GM21423 (cell line): Measurements from ENCODE around the gene MICA.
"Not testable (repeated sequence)": the region's sequence is repeated elsewhere in the genome, so short reads cannot be mapped to it uniquely, and the experiment has no call there.

Experiments used
- ATAC-seq: cut with Tn5 transposase; IDR thresholded peaks from one replicate; pipeline ENCODE4 v1.9.1; 2021; ENCODE audit warnings: mild to moderate bottlenecking, moderate library complexity; ENCODE audit not compliant: unreplicated experiment

The MICA gene

DNA sequence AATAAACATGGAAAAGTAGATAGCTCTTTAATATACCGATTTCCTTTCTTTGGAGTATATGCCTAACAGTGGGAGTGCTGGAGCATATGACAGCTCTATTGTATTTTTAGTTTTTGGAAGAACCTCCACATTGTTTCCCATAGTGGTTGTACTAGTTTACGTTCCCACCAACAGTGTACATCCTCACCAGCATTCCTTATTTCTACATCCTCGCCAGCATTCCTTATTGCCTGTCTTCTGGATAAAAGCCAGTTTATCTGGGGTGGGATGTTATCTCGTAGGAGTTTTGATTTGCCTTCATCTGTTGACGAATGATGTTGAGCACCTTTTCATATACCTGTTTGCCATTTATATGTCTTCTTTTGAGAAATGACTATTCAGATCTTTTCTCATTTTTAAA, 2.6 kb downstream of the MICA start:
- ATAC-seq, result no peak

GRCh38 chr6:31407699-31408098, 4.3 kb downstream of the MICA start:
- ATAC-seq, result no peak

GRCh38 chr6:31412506-31412905, 9.1 kb downstream of the MICA start:
- no peak for ATAC-seq

DNA sequence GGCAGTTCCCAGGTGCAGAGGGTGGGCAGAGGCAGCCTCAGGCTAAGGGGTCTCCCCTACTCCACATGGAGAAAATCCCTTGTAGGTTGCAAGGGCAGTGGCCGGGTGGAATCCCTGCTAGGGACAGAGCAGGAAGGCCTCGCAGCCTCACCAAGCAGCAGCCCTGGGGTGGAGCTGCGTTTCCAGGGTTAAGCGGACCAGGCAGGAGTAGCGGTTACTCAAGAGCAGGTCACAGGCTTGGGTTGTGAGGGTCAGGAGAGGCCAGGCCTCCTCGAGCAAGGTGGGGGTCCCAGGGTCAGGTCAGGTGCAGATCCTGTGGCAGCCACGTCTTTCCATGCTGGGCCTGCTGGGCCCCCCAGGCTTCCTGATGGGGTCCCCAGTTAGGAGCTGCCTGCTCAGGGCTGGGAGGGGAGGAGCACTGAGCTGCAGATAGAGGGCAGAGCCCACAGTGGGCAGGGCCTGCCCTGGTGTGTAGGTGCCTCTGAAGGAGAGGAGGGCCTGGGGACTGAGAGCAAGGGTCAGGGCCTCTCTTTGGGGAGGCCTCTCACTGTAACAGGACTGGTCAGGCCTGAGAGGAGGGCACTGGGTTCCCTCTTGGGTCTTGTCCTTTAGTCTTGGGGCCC, 10.9 kb downstream of the MICA start:
- ATAC-seq, result not testable (repeated sequence)

DNA sequence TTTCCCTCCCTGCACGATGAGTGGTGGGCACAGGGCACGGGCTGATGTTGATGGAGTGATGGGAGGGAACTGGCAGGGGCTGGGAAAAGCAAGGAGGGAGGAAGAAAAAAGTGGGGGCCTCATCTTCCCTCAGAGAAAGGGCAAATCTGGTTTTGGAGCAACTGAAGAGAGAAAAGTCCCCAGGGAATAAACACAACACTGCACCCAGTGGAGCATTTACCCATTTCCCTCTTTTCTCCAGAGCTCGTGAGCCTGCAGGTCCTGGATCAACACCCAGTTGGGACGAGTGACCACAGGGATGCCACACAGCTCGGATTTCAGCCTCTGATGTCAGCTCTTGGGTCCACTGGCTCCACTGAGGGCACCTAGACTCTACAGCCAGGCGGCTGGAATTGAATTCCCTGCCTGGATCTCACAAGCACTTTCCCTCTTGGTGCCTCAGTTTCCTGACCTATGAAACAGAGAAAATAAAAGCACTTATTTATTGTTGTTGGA, 11.4 kb downstream of the MICA start:
- no peak for ATAC-seq

DNA sequence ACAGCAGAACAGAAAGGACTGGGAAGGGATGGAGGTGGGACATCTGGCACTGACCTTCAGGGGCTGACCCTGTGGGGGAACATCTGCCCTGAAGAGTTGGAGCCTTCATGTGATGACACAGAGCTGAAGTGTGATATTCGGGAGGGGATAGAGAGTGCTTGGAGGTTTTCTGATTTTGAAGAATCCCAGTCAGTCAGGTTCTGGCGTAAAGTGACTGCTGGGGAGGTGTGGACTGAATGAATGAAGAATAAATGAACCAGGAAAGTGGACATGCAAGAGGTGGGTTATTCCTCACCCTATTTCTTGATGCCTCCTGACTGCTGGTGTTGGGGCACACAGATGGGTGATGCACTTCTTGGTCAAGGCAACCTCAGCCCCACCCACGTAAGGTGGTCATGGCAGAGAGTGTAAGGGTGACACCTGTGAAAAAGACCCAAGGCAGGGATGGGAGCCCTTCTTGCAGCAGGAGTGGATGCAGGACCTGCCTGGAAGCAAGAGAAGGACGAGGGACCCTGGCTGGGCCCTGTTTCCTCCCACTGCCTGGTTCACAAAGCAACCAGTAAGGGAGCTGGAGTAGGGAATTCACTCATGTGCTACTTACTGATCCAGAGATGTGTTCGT, 13.1 kb downstream of the MICA start:
- no peak for ATAC-seq

DNA sequence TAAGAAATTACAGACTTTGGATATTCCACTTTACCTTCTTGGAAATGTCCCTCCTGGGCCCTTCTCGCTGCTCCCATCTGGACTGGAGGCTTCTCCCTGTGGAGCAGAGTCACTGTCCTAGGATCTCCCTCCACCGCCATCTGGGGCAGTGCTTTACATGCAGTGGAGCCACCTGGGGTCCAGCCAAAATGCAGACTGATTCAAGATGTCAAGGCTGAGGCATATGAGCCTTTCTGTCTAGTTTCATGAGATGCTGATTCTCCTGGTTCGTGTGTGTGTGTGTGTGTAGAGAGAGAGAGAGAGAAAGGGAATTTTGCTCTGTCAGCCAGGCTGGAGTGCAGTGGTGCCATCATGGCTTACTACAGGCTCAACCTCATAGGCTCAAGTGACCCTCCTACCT, 14.9 kb downstream of the MICA start:
- ATAC-seq, result no peak

DNA sequence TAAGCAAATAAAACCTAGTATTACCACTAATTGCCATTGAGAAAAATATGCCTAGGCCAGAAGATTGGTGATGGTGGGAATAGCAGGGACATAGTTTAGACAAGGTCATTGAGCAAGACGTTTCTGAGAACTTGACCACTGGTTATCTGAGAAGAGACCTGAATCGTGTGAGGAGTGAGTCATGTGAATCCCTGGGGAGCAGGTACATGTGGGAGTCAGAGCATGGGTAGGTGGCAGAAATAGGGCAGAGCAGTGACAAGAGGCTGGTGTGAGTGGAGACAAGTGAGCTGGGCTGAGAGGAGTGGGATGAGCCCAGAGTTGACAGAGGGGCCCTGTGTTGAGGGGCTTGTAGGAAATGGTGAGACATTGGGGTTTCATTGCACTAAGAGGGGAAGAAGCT, 16.4 kb downstream of the MICA start:
- ATAC-seq, result no peak

- ATAC-seq, result no peak
These were observed 17.2 kb downstream of the MICA start for GRCh38 chr6:31420546-31420945.

DNA sequence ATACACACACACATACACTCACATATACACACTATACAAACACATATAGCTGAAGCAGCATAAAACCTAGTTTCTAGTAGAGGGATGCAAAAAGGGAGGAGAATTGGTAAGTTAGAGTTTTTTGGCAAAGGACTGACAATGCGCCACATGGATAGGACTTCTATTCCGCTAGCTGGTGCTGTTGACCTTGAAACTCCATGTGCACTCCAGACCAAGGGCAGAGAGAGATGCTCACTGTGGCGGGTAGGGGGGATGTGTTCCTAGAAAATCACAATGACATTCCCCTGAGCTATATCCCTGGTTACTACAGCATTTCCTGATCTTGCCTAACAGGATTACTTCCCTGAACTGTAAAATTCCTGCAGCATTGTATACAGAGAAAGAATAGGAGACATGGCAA, 19.2 kb downstream of the MICA start:
- no peak for ATAC-seq

- ATAC-seq, result no peak
These were observed 20.2 kb downstream of the MICA start for GRCh38 chr6:31423550-31423949.

DNA sequence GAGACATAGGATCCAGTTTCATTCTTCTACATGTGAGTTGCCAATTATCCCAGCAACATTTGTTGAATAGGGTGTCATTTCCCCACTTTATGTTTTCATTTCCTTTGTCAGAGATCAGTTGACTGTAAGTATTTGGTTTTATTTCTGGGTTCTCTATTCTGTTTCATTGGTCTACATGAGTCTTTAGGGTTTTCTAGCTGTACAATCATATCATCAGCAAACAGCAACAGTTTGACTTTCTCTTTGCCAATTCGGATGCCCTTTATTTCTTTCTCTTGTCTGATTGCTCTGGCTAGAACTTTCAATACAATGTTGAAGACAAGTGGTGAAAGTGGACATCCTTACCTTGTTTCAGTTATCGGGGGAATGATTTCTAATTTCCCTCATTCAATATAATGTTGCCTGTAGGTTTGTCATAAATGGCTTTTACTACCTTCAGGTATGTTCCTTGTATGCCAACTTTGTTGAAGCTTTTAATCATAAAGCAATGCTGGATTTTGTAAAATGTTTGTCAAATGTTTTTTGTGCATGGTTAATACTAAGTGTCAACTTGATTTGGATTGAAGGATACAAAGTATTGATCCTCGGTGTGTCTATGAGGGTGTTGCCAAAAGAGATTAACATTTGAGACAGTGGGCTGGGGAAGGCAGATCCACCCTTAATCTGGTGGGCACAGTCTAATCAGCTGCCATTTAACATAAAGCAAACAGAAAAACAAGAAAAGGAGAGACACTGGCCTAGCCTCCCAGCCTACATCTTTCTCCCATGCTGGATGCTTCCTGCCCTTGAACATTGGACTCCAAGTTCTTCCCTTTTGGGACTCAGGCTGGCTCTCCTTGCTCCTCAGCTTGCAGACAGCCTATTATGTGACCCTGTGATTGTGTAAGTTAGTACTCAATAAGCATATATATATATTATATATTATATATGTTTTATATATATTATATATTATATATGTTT, 23.3 kb downstream of the MICA start:
- no peak for ATAC-seq

- no peak for ATAC-seq
These were observed 27.1 kb downstream of the MICA start for GRCh38 chr6:31430449-31430848.

DNA sequence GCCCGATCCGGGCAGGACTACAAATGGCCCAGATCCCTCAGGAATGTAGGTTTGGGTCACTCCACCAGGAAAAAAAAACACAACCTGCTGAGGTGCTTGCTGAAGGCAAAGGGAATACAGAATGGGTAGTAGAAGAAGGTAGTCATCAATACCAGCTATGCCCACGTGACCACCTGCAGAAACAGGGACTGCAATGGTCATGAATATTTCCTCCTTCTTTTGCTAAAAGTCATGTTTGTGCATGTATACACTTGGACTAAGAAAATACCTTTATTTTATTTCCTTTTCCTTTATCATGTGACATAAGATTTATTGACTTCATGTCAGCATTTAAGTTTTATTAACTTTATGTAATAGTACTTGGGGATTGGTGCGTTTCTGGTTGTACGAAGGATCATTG, 31.7 kb downstream of the MICA start:
- ATAC-seq, result not testable (repeated sequence)

GRCh38 chr6:31438222-31438621, 34.8 kb downstream of the MICA start:
- no peak for ATAC-seq

DNA sequence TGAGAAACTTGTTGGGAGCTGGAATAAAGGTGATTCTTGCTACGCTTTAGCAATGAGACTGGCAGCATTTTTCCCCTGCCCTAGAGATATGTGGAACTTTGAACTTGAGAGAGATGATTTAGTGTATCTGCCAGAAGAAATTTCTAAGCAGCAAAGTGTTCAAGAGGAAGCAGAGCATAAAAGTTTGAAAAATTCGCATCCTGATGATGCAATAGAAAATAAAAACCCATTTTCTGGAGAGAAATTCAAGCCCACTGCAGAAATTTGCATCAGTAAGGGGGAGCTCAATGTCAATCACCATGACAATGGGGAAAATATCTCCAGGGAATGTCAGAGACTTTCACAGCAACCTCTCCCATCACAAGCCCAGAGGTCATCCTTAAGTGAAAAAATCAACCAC, 35.3 kb downstream of the MICA start:
- no peak for ATAC-seq

- ATAC-seq, result no peak
These were observed 38.2 kb downstream of the MICA start for GRCh38 chr6:31441365-31442267.

- ATAC-seq, result no peak
These were observed 43.1 kb downstream of the MICA start for GRCh38 chr6:31446481-31446880.

- not testable (repeated sequence) for ATAC-seq
These were observed 43.8 kb downstream of the MICA start for GRCh38 chr6:31446999-31447789.

DNA sequence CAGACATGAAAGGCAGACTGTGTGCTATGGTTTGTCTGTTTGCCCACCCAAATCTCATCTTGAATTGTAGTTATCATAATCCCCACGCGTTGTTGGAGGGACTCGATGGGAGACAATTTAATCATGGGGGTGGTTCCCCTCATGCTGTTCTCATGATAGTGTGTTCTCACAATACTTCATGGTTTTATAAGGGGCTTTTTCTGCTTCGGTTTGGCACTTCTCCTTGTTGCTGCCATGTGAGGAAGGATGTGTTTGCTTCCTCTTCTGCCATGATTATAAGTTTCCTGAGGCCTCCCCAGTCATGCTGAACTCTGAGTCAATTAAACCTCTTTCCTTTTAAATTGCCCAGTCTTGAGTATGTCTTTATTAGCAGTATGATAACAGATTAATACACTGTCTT, 47.4 kb downstream of the MICA start:
- ATAC-seq, result no peak
